Measurements from ENCODE around the gene AURKA.

DNA sequence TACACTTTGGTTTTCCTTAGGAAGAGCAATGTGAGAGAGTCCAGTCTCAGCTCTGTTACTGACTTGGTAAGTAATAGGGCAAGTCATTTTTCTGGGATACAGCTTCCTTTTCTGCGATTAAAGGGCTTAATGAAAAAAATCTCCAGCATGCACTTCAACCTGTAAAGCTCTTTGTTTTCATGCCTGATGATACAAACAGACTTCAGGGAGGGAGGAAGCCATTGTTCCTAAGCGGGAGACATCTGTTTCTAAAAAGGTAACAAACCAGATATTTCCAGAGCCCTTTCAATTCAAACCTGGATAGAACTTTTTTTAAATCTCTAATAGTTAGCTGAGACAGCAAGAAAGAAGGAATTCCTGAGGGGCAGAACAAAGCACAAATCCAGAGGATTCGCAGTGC is 14.9 kb upstream of the AURKA start:
- TF ChIP-seq, protein P1, sequence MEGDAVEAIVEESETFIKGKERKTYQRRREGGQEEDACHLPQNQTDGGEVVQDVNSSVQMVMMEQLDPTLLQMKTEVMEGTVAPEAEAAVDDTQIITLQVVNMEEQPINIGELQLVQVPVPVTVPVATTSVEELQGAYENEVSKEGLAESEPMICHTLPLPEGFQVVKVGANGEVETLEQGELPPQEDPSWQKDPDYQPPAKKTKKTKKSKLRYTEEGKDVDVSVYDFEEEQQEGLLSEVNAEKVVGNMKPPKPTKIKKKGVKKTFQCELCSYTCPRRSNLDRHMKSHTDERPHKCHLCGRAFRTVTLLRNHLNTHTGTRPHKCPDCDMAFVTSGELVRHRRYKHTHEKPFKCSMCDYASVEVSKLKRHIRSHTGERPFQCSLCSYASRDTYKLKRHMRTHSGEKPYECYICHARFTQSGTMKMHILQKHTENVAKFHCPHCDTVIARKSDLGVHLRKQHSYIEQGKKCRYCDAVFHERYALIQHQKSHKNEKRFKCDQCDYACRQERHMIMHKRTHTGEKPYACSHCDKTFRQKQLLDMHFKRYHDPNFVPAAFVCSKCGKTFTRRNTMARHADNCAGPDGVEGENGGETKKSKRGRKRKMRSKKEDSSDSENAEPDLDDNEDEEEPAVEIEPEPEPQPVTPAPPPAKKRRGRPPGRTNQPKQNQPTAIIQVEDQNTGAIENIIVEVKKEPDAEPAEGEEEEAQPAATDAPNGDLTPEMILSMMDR (IDR thresholded peaks at IDR 0.05; ENCODE audit: insufficient read depth, low read length, poor library complexity, severe bottlenecking): no peak
- no peak for TF ChIP-seq EZH2phosphoT487 (conservative IDR thresholded peaks at IDR 0.05; ENCODE audit: low read length)

Measured in SU-DHL-6 (cell line).